ENCODE data around the gene EPAS1. TPM values are rescaled to one million over a fixed set of nuclear protein-coding genes. Genes with fewer than 3 reads are reported as not detected.

Gene EPAS1
- total RNA-seq (42.8 TPM), polyA plus RNA-seq (163 TPM)

DNA sequence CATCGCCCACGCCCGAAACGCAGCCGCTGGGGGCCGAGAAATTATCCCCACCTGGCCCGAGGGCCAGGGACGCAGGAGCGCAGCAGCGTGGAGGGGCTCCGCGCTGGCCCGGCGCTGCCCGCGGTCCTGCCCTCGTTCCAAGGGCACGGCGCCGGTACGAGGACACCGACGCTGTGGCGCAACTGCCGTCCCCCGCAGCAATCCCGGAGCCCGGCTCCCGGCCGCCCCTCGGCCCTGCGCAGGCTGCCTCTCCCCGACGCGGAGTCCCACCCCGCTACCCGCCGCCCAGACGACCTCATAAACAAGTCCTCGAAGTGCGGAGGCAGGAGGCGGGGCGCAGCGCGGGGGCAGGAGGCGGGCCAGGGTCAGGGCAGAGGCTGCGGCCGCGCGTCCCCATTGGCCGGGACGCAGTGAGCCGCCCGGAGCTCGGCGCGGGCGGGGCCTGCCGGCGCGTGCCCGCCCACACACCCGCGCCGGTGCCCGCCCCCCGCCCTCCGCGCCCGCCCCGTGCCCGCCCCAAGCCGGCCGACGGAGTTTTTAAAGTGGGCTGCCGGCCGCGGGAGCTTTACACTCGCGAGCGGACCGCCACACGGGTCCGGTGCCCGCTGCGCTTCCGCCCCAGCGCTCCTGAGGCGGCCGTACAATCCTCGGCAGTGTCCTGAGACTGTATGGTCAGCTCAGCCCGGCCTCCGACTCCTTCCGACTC, at the start of gene EPAS1:
Gene EPAS1 (plus strand): TSS at position 568 of the 706 bp plus-strand sequence. CDS start 505 bp downstream, outside the sequence.
- DNase-seq (ENCODE audit: extremely low spot score), result no peak
- Histone ChIP-seq H3K4me1 (ENCODE audit: insufficient read depth) (no peaks in the 10 kb centered on the region), H3K27ac (ENCODE audit: low read depth) (peak within 1 kb of the TSS; percentile 80), H3K36me3 (ENCODE audit: insufficient read depth) (no peaks in the 10 kb centered on the region), H3K4me3 (ENCODE audit: low read depth, low read length) (peak within 1 kb of the TSS; percentile 73)
- under 1% methylated on average over 94 of the region's 94 CpGs for WGBS

DNA sequence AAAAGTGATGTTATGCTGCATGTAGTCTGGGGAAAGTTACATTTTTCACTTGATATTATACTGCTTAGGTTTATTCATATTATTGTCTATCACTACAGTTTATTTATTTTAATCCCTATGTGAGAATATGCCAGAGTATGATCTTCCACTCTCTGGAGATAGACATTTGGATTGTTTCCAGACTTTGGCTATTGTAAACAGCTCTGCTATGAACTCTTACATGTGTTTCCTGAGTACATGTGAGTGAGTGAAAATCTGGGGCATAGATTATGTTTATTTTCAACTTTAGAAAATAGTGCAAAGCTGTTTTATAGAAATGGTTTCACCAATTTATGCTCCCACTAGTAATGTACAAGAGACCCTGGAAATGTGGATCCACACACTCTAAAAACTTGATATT, 49.0 kb upstream of the EPAS1 start:
- H3K4me1 ChIP-seq (ENCODE audit: insufficient read depth), result no peaks in the 10 kb centered on the region
- H3K4me3 ChIP-seq (ENCODE audit: low read depth, low read length), result no peak overlapping the region
- H3K36me3 ChIP-seq (ENCODE audit: insufficient read depth), result peaks cover 1% of the 10 kb centered on the region
- no peak overlapping the region for H3K27ac ChIP-seq (ENCODE audit: low read depth)
- DNase-seq (ENCODE audit: extremely low spot score), result no peak

DNA sequence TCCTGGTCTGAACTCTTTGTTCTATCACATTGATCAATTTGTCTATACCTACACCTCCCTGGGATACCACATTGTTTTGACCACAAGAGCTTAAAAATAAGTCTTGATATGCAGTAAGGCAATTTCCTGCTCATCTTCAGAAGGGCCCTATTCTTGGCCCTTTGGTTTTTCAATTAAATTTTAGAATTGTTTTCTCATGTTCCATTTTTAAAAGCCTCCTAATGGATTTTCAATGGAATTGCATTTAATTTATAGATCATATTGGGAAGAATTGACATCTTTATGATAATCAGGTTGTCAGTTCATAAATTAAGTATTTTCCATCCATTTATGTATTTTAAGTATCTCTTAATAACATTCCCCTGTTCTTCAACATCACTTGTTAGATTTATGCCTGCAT, 47.6 kb upstream of the EPAS1 start:
- no peak for DNase-seq (ENCODE audit: extremely low spot score)
- H3K4me1 ChIP-seq (ENCODE audit: insufficient read depth), result no peaks in the 10 kb centered on the region
- peaks cover 1% of the 10 kb centered on the region for H3K36me3 ChIP-seq (ENCODE audit: insufficient read depth)
- H3K4me3 ChIP-seq (ENCODE audit: low read depth, low read length), result no peak overlapping the region
- H3K27ac ChIP-seq (ENCODE audit: low read depth), result no peak overlapping the region

DNA sequence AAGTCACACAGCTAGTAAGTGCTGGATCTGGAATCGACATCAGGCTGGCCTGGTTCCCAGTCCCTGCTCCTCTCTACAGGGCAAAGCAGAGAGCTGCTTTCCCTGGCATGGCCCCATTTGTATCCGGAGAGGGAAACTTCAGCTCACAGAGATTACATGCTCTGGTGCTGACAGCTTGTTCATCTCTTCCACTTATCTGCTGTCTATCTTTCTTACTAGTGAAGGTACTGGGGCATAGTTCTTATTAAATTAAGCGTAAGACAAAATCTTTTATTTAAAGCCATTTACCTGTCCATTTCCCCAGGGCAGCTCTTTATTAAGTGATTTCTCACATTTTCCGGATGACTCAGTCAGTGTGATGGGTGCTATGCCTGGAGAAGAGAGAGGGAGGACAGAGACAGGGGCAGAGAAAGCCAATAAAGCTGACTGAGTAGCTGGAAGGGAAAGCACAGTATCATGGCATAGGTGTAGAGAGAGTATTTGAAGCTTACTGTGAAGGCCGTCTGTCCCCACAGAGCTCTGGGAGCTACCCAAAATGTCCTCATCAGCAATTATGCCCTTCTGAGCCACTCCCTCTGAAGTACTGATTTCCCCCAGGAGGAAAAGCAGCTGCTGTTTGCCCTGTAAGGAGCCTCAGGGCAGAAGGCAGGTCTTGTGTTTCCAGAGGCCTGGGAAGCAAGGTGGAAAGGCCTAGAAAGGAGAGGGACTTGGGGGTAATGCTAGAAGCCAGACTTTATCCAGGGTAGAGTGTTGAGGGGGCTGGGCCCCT, 44.1 kb upstream of the EPAS1 start:
- Histone ChIP-seq H3K27ac (ENCODE audit: low read depth) (no peak overlapping the region), H3K4me3 (ENCODE audit: low read depth, low read length) (no peak overlapping the region), H3K36me3 (ENCODE audit: insufficient read depth) (peaks cover 1% of the 10 kb centered on the region), H3K4me1 (ENCODE audit: insufficient read depth) (no peaks in the 10 kb centered on the region)
- DNase-seq (ENCODE audit: extremely low spot score), result no peak
- 57% methylated on average over 5 of the region's 5 CpGs for WGBS

- no peak overlapping the region for H3K27ac ChIP-seq (ENCODE audit: low read depth)
- H3K36me3 ChIP-seq (ENCODE audit: insufficient read depth), result peaks cover 1% of the 10 kb centered on the region
- DNase-seq (ENCODE audit: extremely low spot score), result no peak
- no peak overlapping the region for H3K4me3 ChIP-seq (ENCODE audit: low read depth, low read length)
- WGBS, result 71% methylated on average over 4 of the region's 4 CpGs
- H3K4me1 ChIP-seq (ENCODE audit: insufficient read depth), result no peaks in the 10 kb centered on the region
Measured at GRCh38 chr2:46254474-46254873, 42.7 kb upstream of the EPAS1 start.

DNA sequence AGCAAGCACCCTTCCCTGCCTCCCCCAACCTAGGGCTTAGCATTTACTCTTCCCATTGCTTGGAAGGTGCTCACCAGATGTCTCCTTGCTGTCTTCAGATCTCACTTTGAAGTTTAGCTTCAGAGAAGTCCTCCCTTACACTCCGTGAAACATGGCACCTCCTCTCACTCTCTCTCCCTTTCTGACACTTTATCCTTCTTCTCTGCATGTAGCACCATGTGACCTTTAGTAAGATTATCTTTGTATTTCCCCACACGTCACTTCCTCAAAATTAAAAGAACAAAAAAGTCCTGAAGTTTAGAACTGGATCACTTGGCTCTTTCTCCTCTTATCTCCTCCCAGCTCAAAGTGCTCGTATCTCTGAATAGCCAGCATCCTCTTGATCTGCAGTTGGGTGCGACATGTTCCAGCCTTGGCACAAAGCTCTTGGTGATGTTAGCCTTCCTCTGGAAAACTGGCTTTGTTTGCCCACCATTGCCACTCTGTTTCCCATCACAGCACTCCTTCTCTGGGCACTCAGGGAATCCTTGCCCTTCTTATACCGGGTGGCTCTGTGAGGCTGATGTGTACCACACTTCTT, 40.6 kb upstream of the EPAS1 start:
- no peak overlapping the region for H3K27ac ChIP-seq (ENCODE audit: low read depth)
- no peak for DNase-seq (ENCODE audit: extremely low spot score)
- WGBS, result 79% methylated on average over 5 of the region's 5 CpGs

GRCh38 chr2:46257476-46257875, 39.7 kb upstream of the EPAS1 start:
- no peak overlapping the region for H3K27ac ChIP-seq (ENCODE audit: low read depth)
- H3K4me1 ChIP-seq (ENCODE audit: insufficient read depth), result no peaks in the 10 kb centered on the region
- no peaks in the 10 kb centered on the region for H3K36me3 ChIP-seq (ENCODE audit: insufficient read depth)
- H3K4me3 ChIP-seq (ENCODE audit: low read depth, low read length), result no peak overlapping the region
- DNase-seq (ENCODE audit: extremely low spot score), result no peak
- WGBS, result 43% methylated on average over 4 of the region's 4 CpGs

More for the DNA sequence above, 40.6 kb upstream of the EPAS1 start:
- no peak overlapping the region for H3K4me3 ChIP-seq (ENCODE audit: low read depth, low read length)
- H3K36me3 ChIP-seq (ENCODE audit: insufficient read depth), result no peaks in the 10 kb centered on the region
- no peaks in the 10 kb centered on the region for H3K4me1 ChIP-seq (ENCODE audit: insufficient read depth)

DNA sequence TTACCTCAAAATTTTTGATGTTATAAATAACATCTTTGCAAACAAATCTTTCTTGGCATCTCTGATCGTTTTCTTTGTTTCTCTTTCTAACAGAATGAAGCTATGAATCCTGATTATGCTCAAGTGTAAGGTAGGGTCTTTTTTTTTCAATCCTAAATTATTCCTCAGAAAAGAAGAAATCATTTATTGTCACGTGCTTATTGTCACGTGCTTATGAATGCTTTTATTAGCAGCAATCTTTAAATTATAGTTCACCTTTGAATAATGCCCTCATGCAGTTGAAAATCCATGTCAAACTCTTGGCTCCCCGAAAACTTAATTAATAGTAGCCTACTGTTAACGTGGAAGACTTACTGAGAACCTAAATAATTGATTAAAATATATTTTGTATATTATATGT, 39.2 kb upstream of the EPAS1 start:
- no peak overlapping the region for H3K27ac ChIP-seq (ENCODE audit: low read depth)
- H3K4me3 ChIP-seq (ENCODE audit: low read depth, low read length), result no peak overlapping the region
- DNase-seq (ENCODE audit: extremely low spot score), result no peak
- no peaks in the 10 kb centered on the region for H3K4me1 ChIP-seq (ENCODE audit: insufficient read depth)
- H3K36me3 ChIP-seq (ENCODE audit: insufficient read depth), result no peaks in the 10 kb centered on the region
- 76% methylated on average over 5 of the region's 5 CpGs for WGBS

DNA sequence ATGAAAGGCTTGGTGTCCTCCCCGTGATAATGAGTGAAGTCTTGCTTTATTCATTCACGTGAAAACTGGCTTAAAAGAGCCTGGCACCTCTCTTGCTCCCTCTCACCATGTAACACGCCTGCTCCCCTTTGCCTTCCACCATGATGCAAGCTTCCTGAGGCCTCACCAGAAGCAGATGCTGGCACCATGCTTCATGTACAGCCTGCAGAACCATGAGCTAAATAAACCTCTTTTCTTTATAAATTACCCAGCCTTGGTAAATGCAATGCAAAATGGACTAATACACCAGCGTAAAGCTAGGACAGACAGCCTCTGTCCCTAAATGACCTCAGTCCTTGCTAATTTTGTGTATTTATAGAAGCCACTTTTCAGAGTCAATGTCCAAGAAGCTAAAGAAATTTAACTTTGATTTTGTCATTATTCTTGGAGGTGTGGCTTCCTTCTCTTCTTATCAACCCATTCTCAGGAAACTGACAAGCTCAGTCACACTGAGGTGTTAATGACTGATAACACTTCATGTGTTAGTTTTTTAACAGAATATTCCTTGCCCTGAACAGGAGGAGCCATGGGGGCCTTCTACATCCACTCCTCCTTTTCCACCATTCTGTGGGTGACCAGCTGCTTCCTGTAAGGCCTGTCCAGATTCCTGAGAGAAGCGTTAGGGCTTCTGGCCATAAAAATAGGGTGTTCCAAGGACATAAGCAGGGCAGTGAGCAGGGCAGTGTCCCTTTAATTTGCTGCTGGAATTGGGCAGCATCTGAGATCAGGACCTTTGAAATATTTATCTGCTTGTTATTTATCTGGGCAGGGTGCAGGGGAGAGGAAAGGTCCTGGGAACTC, 38.0 kb upstream of the EPAS1 start:
- Histone ChIP-seq H3K36me3 (ENCODE audit: insufficient read depth) (no peaks in the 10 kb centered on the region), H3K4me3 (ENCODE audit: low read depth, low read length) (no peak overlapping the region), H3K27ac (ENCODE audit: low read depth) (no peak overlapping the region), H3K4me1 (ENCODE audit: insufficient read depth) (no peaks in the 10 kb centered on the region)
- 82% methylated on average over 5 of the region's 5 CpGs for WGBS
- no peak for DNase-seq (ENCODE audit: extremely low spot score)

DNA sequence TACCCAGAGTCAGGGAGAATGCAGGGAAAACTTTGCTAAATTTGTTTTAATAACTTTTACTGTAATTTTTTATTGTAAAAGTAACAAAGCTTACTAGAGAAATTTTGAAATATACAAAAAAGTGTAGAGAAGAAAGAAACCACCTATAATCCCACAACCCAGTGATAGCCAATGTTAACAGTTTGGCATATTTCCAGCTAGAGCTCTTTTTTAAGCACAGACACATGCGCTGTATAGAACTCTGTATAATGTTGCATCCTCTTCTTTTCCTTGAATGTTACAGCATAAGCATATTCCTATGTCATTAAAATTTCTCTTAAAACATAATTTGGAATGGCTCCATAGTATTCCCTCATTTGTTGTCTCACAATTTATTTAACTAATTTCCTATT, 37.4 kb upstream of the EPAS1 start:
- Histone ChIP-seq H3K4me3 (ENCODE audit: low read depth, low read length) (no peak overlapping the region), H3K36me3 (ENCODE audit: insufficient read depth) (no peaks in the 10 kb centered on the region), H3K4me1 (ENCODE audit: insufficient read depth) (no peaks in the 10 kb centered on the region), H3K27ac (ENCODE audit: low read depth) (no peak overlapping the region)
- WGBS, result 6% methylated on average over 1 of the region's 1 CpG
- DNase-seq (ENCODE audit: extremely low spot score), result no peak

- WGBS, result 71% methylated on average over 4 of the region's 4 CpGs
- no peak overlapping the region for H3K27ac ChIP-seq (ENCODE audit: low read depth)
- no peak overlapping the region for H3K4me3 ChIP-seq (ENCODE audit: low read depth, low read length)
- H3K36me3 ChIP-seq (ENCODE audit: insufficient read depth), result no peaks in the 10 kb centered on the region
- H3K4me1 ChIP-seq (ENCODE audit: insufficient read depth), result no peaks in the 10 kb centered on the region
- DNase-seq (ENCODE audit: extremely low spot score), result no peak
Measured at GRCh38 chr2:46260305-46260704, 36.9 kb upstream of the EPAS1 start.

- no peaks in the 10 kb centered on the region for H3K36me3 ChIP-seq (ENCODE audit: insufficient read depth)
- H3K27ac ChIP-seq (ENCODE audit: low read depth), result no peak overlapping the region
- DNase-seq (ENCODE audit: extremely low spot score), result no peak
- H3K4me3 ChIP-seq (ENCODE audit: low read depth, low read length), result no peak overlapping the region
- 86% methylated on average over 2 of the region's 2 CpGs for WGBS
- H3K4me1 ChIP-seq (ENCODE audit: insufficient read depth), result no peaks in the 10 kb centered on the region
Measured at GRCh38 chr2:46262248-46262938, 34.8 kb upstream of the EPAS1 start.

GRCh38 chr2:46263347-46263746, 33.9 kb upstream of the EPAS1 start:
- peaks cover 2% of the 10 kb centered on the region for H3K4me1 ChIP-seq (ENCODE audit: insufficient read depth)
- DNase-seq (ENCODE audit: extremely low spot score), result no peak
- no peak overlapping the region for H3K4me3 ChIP-seq (ENCODE audit: low read depth, low read length)
- no peaks in the 10 kb centered on the region for H3K36me3 ChIP-seq (ENCODE audit: insufficient read depth)
- H3K27ac ChIP-seq (ENCODE audit: low read depth), result no peak overlapping the region
- WGBS, result 95% methylated on average over 1 of the region's 1 CpG

Data from urinary bladder (tissue), 4 donors.